ENCODE data around the gene FAM222A.

Gene FAM222A

DNA sequence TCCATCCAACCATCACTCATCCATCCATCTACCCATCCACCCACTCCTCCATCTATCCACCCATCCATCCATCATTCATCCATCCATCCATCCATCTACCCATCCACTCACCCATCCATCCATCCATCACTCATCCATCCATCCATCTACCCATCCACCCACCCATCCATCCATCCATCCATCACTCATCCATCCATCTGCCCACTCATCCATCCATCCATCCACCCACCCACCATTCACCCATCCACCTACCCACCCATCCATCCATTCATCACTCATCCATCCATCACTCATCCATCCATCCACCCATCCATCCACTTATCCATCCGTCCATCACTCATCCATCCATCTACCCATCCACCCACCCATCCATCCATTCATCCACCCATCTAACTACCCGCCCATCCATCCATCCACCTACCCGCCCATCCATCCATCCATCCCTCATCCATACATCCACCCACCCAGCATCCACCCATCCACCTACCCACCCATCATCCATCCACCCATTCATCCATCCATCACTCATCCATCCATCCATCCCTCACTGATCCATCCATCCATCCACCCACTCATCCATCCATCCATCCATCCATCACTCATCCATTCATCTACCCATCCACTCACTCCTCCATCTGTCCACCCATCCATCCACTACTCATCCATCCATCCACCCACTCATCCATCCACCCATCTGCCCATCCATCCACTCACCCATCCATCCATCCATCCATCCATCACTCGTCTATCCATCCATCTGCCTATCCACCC is 95.4 kb downstream of the FAM222A start:
- DNase-seq, result no peak

DNA sequence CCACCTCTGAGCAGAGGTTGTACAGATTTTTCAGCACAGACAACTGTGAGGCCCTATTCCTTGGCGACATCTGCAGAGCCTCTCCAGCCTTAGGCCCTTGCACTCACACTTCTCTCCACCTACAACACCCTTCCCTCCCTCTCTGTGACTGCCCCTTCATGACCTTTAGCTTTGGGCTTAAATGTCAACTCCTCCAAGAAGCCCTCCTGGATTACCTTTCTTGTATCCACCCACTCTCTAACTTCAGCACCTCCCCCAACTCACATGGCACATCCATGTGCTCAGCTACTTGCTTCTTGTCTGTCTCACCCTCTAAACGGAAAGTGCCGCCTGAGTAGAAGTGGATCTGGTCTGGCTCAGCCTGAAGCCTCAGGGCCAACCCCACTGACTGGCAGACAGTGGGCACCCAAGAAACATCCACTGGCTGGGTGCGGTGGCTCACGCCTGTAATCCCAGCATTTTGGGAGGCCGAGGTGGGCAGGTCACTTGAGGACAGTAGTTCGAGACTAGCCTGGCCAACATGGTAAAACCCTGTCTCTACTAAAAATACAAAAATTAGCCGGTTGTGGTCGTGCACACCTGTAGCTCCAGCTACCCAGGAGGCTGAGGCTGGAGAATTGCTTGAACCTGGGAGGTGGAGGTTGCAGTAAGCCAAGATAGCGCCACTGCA is 97.5 kb downstream of the FAM222A start:
- DNase-seq, result no peak

DNA sequence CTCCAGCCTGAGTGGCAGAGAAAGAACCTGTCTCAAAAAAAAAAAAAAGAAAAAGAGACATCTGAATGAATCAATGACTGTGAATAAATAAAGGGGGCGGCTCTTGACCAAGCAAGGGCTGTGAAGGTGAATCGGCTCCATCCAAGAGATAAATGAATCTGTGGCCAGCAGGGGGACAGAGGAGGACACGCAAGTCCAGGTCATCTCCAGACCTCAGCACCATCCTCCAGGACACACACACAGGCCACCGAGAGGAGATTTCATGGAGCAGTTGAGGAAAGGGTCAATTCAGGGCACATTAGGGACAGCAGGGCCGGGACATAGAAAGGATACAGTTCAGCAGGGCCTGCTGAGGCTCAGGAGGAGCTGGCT is 98.0 kb downstream of the FAM222A start:
- DNase-seq, result no peak

DNA sequence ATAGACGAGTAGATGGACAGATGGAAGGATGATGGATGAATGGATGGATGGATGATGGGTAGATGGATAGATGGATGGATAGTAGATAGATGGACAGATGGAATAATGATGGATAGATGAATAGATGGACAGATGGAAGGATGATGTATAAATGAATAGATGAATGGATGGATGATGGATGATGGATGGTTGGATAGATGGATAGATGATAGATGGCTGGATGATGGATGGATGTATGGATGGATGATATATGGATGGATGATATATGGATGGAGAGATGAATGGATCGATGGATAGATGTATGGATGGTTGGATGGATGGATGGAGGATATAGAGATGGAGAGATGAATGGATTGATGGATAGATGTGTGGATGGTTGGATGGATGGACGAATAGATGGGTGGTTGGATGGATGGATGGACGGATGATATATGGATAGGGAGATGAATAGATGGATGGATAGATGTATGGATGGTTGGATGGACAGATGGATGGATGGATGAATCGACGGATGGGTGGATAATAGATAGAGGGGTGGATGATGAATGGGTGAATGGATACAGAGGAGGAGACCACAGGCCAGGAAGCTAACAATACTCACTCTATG is 100.3 kb downstream of the FAM222A start:
- no peak for DNase-seq

DNA sequence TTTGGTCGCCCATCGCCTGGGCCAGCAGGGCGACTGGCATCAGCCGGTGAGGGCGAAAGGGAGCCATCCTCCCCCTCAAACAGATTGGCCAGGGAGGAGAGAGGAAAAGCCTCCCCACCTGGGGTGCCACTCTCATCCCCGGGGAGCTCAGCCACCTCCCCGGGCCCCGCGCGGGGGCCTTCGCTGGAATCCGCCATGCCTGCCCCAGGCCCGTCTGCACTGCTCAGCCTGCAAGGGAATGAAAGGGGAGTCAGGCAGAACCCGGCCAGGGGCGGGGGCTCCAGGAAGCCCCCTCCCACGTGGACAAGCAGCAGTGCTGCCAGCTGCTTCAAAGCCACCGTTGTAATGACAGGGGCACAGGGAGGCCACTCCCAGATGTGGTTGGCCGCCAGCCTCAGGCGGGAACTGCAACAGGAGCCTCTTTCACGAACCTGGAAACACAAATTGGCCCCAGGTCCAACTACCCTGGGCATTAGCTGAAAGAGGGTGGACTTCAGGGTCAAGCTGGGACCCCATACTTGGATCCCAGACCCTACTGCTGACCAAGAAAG is 101.0 kb downstream of the FAM222A start:
- DNase-seq, result no peak

DNA sequence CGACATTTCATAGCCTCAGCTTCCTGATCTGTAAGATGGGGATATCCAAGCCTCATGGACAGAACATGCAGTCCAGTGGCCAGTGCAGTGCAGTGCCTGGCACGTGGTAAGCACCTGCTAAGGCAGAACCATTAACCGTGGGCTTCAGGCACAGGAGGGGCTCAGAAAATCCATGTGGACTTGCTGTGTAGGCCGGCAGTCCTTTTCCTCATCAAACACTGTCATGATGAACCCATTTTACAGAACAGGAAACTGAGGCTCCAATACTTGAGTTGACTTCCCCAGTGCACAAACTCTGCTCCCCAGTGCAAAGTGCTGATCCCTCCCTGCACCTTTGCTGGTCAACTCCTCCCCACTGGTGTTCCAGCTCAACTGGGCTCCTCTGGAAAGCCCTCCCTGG is 101.6 kb downstream of the FAM222A start:
- DNase-seq, result no peak

DNA sequence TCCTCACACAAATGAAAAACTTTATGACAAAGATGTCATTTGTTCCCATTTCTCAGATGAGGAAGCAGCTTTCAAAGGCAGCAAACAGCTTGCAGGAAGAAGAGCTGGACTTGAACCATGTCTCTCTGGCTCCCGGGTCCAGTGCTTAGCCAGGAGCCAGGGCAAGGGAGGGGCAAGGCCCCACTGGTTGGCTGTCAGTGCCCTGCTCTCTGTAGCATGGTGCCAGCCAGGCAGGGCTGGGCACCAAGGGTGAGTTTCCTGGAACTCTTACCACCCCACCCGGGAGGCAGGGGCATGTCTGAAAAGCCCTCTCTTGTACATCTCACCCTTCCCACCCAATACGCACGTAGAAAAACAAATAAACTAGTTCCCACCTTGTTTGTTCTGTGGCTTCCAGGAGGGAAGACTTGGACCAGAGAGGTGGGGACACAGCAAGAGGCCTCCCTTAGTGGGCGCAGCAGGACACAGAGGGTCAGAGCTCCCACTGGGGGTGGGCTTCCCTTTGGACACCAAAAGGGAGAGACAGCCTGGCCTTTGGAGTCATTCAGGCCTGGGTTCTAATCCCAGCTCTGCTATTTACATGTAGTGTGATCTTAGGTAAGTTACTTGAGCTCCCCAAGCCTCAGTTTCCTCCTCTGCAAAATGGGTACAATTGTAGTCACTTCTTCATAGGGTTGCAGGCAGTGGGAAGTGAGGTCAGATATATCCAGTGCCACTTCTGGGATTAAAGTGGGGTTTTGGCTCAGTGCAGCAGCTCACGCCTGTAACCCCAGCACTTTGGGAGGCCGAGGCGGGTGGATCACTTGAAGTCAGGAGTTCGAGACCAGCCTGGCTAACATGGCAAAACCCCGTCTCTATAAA is 102.4 kb downstream of the FAM222A start:
- no peak for DNase-seq

DNA sequence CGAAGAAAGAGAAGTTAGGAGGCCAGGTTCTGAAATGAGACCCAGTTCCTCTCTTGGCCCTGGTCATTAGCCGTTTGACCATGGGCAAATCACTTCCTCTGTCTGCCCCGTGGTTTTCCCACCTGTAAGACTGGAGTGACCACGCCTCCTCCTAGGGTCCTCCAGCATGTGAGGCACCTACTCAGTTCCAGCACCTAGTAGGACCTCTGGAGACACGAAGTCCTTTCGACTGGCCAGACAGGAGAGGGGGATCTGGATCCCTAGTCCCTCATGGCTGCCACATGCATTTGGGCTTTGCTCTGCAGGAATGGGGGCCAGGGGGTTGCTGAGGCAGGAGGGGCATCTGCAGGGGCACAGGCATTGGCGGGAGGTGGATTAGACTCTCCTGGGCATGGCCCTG is 103.2 kb downstream of the FAM222A start:
- DNase-seq, result no peak

DNA sequence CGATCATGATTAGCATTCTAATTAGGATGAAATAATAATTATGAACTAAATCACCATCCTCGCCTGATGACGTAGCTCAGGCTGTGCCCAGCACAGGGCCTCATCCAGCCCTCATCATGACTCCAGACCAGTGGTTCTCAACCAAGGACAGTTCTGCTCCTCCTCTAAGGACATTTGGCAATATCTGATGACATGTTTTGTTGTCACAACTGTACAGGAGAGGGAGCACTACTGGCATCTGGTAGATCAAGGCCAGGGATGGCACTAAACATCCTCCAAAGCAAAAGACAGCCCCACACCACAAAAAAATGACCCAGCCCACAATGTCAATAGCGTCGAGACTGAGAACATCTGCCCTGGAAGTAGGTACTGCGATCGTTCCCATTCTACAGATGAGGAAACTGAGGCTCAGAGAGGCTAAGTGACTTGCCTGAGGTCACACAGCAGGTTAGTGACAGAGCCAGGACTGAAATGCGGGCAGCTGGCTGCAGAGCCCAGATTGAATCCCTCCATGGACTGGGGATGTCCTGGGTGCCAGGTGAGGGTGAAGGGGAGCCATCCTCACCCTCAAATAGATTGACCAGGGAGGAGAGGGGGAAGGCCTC is 104.1 kb downstream of the FAM222A start:
- DNase-seq, result no peak

DNA sequence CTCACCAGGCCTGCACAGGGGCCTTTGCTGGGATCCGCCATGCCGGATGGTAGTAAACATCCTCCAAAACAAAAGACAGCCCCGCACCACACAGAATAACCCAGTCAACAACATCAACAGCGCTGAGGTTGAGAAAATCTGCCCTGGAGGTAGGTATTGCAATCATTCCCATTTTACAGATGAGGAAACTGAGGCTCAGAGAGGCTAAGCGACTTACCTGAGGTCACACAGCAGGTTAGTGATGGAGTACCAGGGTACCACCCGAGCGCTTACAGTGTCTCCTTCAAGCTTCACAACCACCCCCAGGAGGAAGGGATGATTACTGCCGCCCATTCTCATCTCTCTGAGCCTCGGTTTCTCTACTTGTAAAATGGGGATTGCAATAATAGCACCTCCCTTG is 104.6 kb downstream of the FAM222A start:
- DNase-seq, result no peak

DNA sequence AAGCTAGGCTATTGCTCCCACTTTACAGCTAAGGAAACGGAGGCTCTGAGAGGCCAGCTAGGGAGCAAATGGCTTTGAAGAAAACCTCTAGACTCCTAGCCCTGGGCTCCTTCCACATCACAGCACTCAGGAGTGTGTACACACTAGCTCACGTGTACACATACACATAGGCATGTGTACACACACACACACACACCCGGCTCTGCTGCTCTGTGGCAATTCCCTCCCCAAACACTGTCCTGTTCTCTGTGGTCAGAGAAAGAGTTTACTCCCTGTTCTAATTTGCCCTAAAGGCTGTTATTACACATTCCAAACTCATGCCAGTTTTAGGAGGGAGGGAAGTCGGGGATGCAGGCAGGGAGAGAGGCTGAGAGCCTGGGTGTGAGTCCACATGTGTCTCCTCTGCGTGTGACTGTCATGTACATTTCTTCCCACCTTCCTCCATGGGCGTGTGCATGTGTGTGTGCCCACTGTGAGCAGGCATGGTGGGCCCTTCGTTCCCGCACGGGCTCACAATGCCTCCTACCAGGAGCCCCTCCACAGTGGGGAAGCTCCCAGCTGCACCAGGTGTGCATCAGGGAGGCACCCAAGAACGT is 105.4 kb downstream of the FAM222A start:
- no peak for DNase-seq
